ENCODE results near the gene MSH5. TPM values are rescaled to one million over a fixed set of nuclear protein-coding genes. Genes with fewer than 3 reads are reported as not detected.

Gene MSH5
- total and polyA plus RNA-seq, 9 of the 15 experiments (the other 6 are each of a cell fraction or from before 2014, with no cell fraction given) = 12.5 to 104 (median 46.6) TPM

GRCh38 chr6:31770860-31771259 lies 31.1 kb downstream of the MSH5 start:
- intact Hi-C loops (cut with micrococcal nuclease) = loop anchor here (10.0 kb wide), 1 partner anchor 226 kb away; the partner anchor contains the start of genes ATP6V1G2, DDX39B and NFKBIL1
- no peaks in the 10 kb centered on the region for H3K79me2 ChIP-seq (ENCODE audit: control insufficient read depth, insufficient read depth, low read length)
- TF ChIP-seq FOXP1 (CRISPR knock-in tag; IDR thresholded peaks at IDR 0.05) (no peak), ZMIZ1 (IDR thresholded peaks at IDR 0.05; ENCODE audit: low read depth in 2 of 2, low read length in 2 of 2) (no peak), E2F5 (CRISPR knock-in tag; IDR thresholded peaks at IDR 0.05) (no peak), THRB (CRISPR knock-in tag; conservative IDR thresholded peaks at IDR 0.05) (no peak), ZNF407 (IDR thresholded peaks at IDR 0.05; ENCODE audit: low read depth) (0 out of 2 replicates have a peak, but pooled peaks have one; percentile 8), TAL1 (IDR thresholded peaks at IDR 0.05) (no peak), ZNF384 (IDR thresholded peaks at IDR 0.05; ENCODE audit: low read depth, low read length) (peak; percentile 83; the same call in 1 of the 2 replicates)

More at GRCh38 chr6:31770860-31771259, 31.1 kb downstream of the MSH5 start:
- H3K4me3 ChIP-seq = no peak overlapping the region
- POLR2A ChIA-PET = interaction anchor here (0.5 to 5.9 kb wide), 19 partner anchors 10 to 185 kb away, joined by 3 to 75 read pairs (median 4); partner anchors contain the start of genes BAG6, HSPA1A, HSPA1B and HSPA1L
- H3K27me3 ChIP-seq (ENCODE audit: control insufficient read depth in 2 of 2, insufficient read depth in 2 of 2, low read length in 2 of 2) = no peaks in the 10 kb centered on the region
- peak overlapping the region; percentile 11; the same call in 1 of the 3 replicates for H3K27ac ChIP-seq (ENCODE audit: extremely low read depth, low read depth, low read length)
- H3K36me3 ChIP-seq (ENCODE audit: control insufficient read depth, insufficient read depth, low read length) = no peaks in the 10 kb centered on the region
- no peaks in the 10 kb centered on the region for H3K9me3 ChIP-seq (replicated peaks; ENCODE audit: control insufficient read depth, insufficient read depth, low read depth, low read length)
- in situ Hi-C loops (cut with MboI) = no loop called here
- H2AFZ ChIP-seq (ENCODE audit: low read depth, low read length) = 0 out of 2 replicates have a peak overlapping the region, but pooled peaks have one; percentile 1
- no peak for DNase-seq (ENCODE audit: extremely low read depth in 1 of 4, low spot score in 3 of 4)
- WGBS (ENCODE audit: insufficient coverage, low coverage, missing lambda C conversion rate) = 41% methylated on average over 2 of the region's 2 CpGs
- no TSS peak for BruUV-seq (replicated peaks)
- no peak for ATAC-seq
- CTCF ChIA-PET (ENCODE audit: low intra/inter-chr PET ratio) = interaction anchor here (0.8 to 2.9 kb wide), 3 partner anchors 42 to 90 kb away, joined by 5 to 35 read pairs (median 18); partner anchors contain the start of genes DDAH2 and LY6G5C
- H3K9me1 ChIP-seq (ENCODE audit: control insufficient read depth, insufficient read depth, low read length) = peaks cover 4% of the 10 kb centered on the region
- no peak for FAIRE-seq
- H3K9ac ChIP-seq (ENCODE audit: insufficient read depth in 1 of 2, low read depth in 2 of 2, low read length in 2 of 2) = no peak overlapping the region
- no peak overlapping the region for H3K4me2 ChIP-seq (ENCODE audit: insufficient read depth, low read length)
- H3K4me1 ChIP-seq (replicated peaks in 1 of 2; ENCODE audit: control insufficient read depth in 2 of 2, insufficient read depth in 2 of 2, low read length in 2 of 2) = peaks cover 34 to 73% of the 10 kb centered on the region in 2 experiments
- no peaks in the 10 kb centered on the region for H4K20me1 ChIP-seq (replicated peaks; ENCODE audit: control insufficient read depth, insufficient read depth, low read length)
